Measurements from ENCODE around the gene ACRV1.

GRCh38 chr11:125671561-125671960 lies 9.1 kb downstream of the ACRV1 start:
- TF ChIP-seq CTCF (IDR thresholded peaks at IDR 0.05; ENCODE audit: low read length) (no peak), EZH2 (IDR thresholded peaks at IDR 0.05; ENCODE audit: borderline replicate concordance, low read length) (no peak)
